Skeletal muscle satellite cell (primary cell): ENCODE measurements around the gene MADD.

Source experiments
- H3K27me3 ChIP-seq: 2 replicates; pipeline ENCODE4 v1.7.0; 2013; ENCODE audit warnings: low read length; ENCODE audit not compliant: control insufficient read depth, insufficient read depth
- H3K36me3 ChIP-seq: 2 replicates; pipeline ENCODE4 v1.7.0; 2013; ENCODE audit warnings: mild to moderate bottlenecking, control low read depth, low read length; ENCODE audit not compliant: insufficient read depth
- H3K4me1 ChIP-seq: 2 replicates; pipeline ENCODE4 v1.7.0; 2013; ENCODE audit warnings: low read length; ENCODE audit not compliant: control insufficient read depth, insufficient read depth
- H3K4me2 ChIP-seq: 2 replicates; pipeline ENCODE4 v1.7.0; 2013; ENCODE audit warnings: mild to moderate bottlenecking, low read length
- H3K4me3 ChIP-seq: 2 replicates; pipeline ENCODE4 v1.7.0; 2013; ENCODE audit warnings: low read length
- H3K9ac ChIP-seq: 2 replicates; pipeline ENCODE4 v1.7.0; 2013; ENCODE audit warnings: mild to moderate bottlenecking, low read depth, low read length, moderate library complexity
- H3K9me3 ChIP-seq: replicated peaks from 2 replicates; pipeline ENCODE4 v1.7.0; 2013; ENCODE audit warnings: mild to moderate bottlenecking, control low read depth, low read length

MADD gene

DNA sequence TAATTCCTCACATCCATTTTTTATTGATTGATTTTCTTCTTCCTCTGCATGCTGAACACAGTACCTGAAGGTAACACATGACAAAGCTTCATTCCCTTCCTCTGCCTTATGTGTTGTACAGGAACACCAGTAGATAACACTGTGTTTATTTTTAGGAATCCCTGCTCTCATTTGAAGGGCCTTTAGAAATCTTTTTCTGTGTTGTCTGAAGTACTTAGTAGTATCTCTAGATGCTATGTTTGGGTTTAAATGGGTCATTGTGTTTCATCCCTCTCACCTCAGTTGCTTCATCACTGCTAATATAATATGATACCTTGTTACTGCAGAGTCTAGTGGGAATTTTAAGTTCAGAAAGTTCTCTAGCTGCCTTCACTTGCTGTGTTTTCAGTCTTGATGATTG lies 10.2 kb downstream of the MADD start:
- Histone ChIP-seq H3K27me3 (no peaks in the 10 kb centered on the region), H3K4me2 (no peak overlapping the region), H3K4me3 (no peak overlapping the region), H3K36me3 (peaks cover 69% of the 10 kb centered on the region), H3K9me3 (no peaks in the 10 kb centered on the region), H3K9ac (no peak overlapping the region), H3K4me1 (no peaks in the 10 kb centered on the region)

DNA sequence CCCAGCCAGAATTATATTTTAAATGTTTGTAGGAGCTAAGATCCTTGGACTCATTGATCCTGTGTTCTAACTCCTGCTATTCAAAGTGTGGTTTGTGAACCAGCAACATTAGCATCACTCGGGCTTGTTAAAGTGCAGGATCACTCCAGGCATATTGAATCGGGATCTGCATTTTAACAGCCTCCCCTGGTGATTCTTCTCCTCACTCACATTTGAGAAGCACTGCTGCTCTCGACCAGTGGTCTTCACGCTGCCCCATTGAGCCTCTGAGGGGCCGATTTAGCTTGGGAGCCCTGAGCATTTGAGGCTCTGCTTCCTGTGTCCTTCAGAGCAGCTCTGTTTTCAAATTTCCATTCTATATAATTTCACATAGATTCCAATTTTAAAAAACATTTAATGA lies 10.9 kb downstream of the MADD start:
- Histone ChIP-seq H3K4me3 (no peak overlapping the region), H3K4me2 (no peak overlapping the region), H3K27me3 (no peaks in the 10 kb centered on the region), H3K36me3 (peaks cover 70% of the 10 kb centered on the region), H3K9me3 (no peaks in the 10 kb centered on the region), H3K9ac (no peak overlapping the region), H3K4me1 (no peaks in the 10 kb centered on the region)

DNA sequence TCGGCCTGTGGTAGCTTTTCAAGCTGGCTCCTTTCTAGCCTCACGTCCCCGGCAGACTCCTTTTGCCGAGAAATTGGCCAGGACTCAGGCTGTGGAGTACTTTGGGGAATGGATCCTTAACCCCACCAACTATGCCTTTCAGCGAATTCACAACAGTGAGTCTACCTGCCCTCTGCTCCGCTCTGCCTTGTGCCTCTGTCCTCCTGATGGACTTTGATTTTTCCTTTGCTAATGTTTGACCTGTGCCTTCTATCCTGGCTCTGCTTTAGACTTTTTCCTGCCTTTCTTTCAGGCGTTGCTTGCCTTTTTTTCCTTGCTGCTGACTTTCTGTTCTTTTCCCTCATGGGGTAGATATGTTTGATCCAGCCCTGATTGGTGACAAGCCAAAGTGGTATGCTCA lies 12.5 kb downstream of the MADD start:
- H3K4me2 ChIP-seq = no peak overlapping the region
- H3K4me1 ChIP-seq = no peaks in the 10 kb centered on the region
- no peaks in the 10 kb centered on the region for H3K9me3 ChIP-seq
- no peak overlapping the region for H3K4me3 ChIP-seq
- no peak overlapping the region for H3K9ac ChIP-seq
- no peaks in the 10 kb centered on the region for H3K27me3 ChIP-seq
- H3K36me3 ChIP-seq = peaks cover 66% of the 10 kb centered on the region

DNA sequence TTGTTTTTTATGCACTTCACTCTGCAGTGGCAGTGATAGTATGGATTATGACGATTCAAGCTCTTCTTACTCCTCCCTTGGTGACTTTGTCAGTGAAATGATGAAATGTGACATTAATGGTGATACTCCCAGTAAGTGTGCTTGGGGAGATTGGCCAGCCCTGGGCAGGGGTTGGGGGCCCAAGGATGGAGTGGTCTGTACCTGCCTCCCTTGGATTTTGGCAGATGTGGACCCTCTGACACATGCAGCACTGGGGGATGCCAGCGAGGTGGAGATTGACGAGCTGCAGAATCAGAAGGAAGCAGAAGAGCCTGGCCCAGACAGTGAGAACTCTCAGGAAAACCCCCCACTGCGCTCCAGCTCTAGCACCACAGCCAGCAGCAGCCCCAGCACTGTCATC lies 14.2 kb downstream of the MADD start:
- H3K36me3 ChIP-seq = peaks cover 67% of the 10 kb centered on the region
- H3K9ac ChIP-seq = no peak overlapping the region
- no peaks in the 10 kb centered on the region for H3K9me3 ChIP-seq
- H3K4me3 ChIP-seq = no peak overlapping the region
- no peak overlapping the region for H3K4me2 ChIP-seq
- H3K27me3 ChIP-seq = no peaks in the 10 kb centered on the region
- H3K4me1 ChIP-seq = no peaks in the 10 kb centered on the region

DNA sequence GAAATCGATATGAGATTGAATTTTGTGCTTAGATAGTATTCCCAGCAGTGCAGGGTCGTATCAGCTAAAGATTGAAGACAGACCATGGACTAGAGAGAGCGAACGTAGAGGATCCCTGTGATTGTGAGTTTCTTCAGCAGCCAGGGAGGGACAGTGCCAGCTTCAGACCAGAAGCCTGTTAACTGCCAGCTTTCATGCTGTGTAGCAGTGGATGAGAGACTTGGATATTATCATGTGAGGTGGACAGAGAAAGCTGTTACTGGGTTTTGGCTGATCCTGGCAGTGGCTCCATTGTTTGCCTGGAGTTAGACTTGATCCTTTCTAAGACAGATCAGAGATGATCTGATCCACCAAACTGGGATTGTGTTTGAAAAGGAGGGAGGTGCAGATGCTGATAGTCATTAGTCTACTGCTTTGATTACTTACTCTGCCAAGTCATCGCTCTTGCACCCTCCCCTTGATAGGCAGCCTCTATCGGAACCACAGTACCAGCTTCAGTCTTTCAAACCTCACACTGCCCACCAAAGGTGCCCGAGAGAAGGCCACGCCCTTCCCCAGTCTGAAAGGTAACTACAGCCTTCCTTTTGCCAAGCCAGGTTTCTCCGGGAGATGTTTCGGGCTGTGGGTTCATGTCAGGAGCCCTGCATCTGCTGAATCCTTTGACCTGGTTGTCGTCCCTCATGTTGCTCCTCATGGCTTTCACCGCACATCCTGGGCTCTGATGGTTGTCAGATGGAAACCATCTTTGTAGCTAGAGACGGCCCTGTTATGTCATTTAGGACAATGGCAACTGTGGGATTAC lies 16.2 kb downstream of the MADD start:
- Histone ChIP-seq H3K4me3 (no peak overlapping the region), H3K4me2 (no peak overlapping the region), H3K36me3 (peaks cover 76% of the 10 kb centered on the region), H3K9me3 (no peaks in the 10 kb centered on the region), H3K27me3 (no peaks in the 10 kb centered on the region), H3K9ac (no peak overlapping the region), H3K4me1 (no peaks in the 10 kb centered on the region)

DNA sequence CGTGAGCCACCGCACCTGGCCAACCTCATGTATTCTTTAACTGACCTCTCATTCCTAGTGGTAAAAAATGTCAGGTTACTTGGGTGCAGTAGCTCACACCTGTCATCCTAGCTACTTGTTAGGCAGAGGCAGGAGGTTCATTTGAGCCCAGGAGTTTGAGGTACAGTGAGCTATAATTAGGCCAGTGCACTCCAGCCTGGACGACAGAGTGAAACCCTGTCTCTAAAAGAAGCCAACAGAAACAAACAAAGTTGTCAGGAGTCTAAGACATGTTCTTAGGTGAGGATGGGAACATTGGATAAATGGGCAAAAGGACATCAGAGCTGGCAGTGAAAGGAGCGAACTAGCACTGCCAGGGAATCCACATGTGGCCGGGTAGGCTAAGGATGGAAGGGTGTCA lies 18.1 kb downstream of the MADD start:
- H3K36me3 ChIP-seq = peaks cover 82% of the 10 kb centered on the region
- no peak overlapping the region for H3K4me2 ChIP-seq
- no peaks in the 10 kb centered on the region for H3K9me3 ChIP-seq
- no peaks in the 10 kb centered on the region for H3K4me1 ChIP-seq
- H3K9ac ChIP-seq = no peak overlapping the region
- H3K4me3 ChIP-seq = no peak overlapping the region
- no peaks in the 10 kb centered on the region for H3K27me3 ChIP-seq

DNA sequence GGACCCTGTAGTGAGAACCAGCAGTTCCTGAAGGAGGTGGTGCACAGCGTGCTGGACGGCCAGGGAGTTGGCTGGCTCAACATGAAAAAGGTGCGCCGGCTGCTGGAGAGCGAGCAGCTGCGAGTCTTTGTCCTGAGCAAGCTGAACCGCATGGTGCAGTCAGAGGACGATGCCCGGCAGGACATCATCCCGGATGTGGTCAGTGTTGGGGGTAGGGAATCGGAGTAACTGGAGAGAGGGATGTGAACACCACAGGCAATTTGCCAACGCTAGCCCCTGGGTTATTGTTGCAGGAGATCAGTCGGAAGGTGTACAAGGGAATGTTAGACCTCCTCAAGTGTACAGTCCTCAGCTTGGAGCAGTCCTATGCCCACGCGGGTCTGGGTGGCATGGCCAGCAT lies 19.9 kb downstream of the MADD start:
- H3K4me2 ChIP-seq = no peak overlapping the region

DNA sequence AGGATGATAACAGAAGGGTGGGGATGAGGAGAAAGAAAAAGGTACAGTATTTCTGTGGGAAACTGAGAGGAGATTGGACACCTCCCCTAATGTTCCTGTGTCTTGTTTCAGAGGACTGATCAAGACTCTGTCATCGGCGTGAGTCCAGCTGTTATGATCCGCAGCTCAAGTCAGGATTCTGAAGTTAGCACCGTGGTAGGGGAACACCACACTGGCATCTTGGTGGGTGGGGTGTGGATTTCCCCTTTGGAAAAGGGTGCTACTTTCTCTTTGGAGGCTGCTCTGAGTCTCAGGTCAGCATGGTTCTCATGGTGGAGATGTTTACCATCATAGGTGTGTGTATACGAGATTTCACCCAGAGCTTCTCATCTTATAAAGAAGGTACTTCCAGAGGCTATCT lies 25.5 kb downstream of the MADD start:
- Histone ChIP-seq H3K4me3 (no peak overlapping the region), H3K36me3 (peaks cover 70% of the 10 kb centered on the region), H3K9me3 (no peaks in the 10 kb centered on the region), H3K27me3 (no peaks in the 10 kb centered on the region), H3K4me1 (no peaks in the 10 kb centered on the region), H3K9ac (no peak overlapping the region), H3K4me2 (no peak overlapping the region)

More for the DNA sequence above, 19.9 kb downstream of the MADD start:
- H3K4me1 ChIP-seq = no peaks in the 10 kb centered on the region
- H3K9ac ChIP-seq = no peak overlapping the region
- H3K27me3 ChIP-seq = no peaks in the 10 kb centered on the region
- H3K4me3 ChIP-seq = no peak overlapping the region
- no peaks in the 10 kb centered on the region for H3K9me3 ChIP-seq
- H3K36me3 ChIP-seq = peaks cover 80% of the 10 kb centered on the region

DNA sequence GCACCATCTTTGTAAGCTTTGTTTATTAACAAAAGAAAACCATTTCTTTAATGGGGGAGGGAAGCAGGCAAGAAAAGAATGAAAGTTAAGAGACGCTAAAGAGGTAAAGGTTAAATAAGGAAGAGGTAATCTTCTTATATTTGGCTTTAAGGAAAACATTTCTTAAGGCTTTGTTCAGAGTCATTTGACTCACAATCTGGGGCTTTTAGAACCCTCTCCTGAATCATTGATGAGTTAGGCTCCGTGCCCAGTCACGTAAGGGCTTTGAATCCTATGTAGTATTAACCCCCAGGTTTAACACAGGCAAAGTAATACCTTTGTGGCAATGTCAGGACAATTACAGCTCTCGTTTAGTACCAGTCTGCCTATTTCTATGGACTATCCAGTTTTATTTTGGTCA lies 26.1 kb downstream of the MADD start:
- H3K4me2 ChIP-seq = no peak overlapping the region
- no peaks in the 10 kb centered on the region for H3K27me3 ChIP-seq
- H3K4me1 ChIP-seq = no peaks in the 10 kb centered on the region
- H3K9me3 ChIP-seq = no peaks in the 10 kb centered on the region
- H3K36me3 ChIP-seq = peaks cover 64% of the 10 kb centered on the region
- H3K9ac ChIP-seq = no peak overlapping the region
- no peak overlapping the region for H3K4me3 ChIP-seq

DNA sequence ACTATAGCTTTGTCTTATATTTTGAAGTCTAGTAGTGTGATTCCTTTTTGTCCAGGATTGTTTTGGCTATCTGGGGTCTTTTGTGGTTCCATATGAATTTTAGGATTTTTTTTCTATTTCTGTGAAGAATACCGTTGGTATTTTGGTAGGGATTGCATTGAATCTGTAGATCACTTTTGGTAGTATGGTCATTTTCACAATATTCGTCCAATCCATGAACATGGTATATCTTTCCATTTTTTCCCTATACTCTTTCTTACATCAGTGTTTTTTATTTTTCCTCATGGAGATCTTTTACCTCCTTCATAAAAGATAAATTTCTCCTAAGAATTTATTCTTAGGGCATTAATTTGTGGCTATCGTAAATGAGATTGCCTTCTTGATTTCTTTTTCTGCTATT lies 29.1 kb downstream of the MADD start:
- Histone ChIP-seq H3K4me2 (no peak overlapping the region), H3K9me3 (no peaks in the 10 kb centered on the region), H3K36me3 (peaks cover 50% of the 10 kb centered on the region), H3K27me3 (no peaks in the 10 kb centered on the region), H3K4me1 (no peaks in the 10 kb centered on the region), H3K9ac (no peak overlapping the region), H3K4me3 (no peak overlapping the region)

DNA sequence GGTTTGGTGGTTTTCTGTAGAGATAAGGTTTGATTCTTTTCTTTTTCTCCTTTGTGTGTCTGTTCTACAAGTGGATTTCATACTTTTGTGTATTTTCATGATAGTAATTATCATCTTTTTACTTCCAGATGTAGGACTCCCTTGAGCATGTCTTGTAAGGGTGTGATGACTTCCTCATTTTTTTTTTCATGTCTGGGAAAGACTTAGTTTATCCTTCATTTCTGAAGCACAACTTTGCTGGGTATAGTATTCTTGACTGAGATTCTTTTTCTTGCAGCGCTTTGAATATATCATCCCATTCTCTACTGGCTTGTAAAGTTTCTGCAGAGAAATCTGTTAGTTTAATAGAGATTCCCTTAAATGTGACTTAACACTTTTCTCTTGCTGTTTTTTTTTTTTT lies 32.9 kb downstream of the MADD start:
- no peaks in the 10 kb centered on the region for H3K4me1 ChIP-seq
- H3K9me3 ChIP-seq = no peaks in the 10 kb centered on the region
- H3K4me3 ChIP-seq = no peak overlapping the region
- no peak overlapping the region for H3K9ac ChIP-seq
- H3K27me3 ChIP-seq = no peaks in the 10 kb centered on the region
- H3K36me3 ChIP-seq = peaks cover 45% of the 10 kb centered on the region
- H3K4me2 ChIP-seq = no peak overlapping the region

DNA sequence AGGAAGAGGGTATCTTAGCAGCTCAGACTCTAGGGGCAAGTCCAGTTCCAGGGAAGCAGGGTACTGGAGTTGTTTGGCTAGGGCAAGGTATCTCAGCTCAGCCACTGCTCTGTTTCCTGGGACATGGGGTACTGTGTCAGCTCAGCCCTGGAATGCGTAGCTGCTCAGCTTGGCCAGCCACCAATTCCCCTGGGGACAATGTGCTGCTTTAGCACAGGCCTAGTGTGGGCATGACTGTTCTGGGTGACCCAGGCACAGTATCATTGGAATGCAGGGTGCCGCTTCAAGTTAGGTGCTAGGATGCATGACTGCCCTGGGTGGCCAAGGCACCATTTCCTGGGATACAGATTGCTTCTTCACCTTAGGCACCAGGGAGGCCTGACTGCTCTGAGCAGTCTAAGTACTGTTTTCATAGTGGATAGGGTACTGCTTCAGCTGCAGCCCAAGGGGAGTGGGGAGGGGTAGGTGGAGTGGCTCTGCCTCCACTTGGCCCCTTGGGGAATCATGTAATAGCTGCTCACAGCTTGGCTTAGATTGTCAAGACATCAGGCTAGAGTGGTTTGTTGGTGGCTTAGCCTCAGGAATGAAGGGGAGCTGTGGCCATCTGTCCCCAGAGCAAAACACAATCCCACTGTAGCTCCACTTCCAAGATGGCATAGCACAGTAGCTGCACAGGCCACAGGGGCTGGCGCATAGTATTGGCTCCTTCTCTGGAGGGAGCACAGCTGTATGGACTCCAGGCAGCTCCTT lies 36.0 kb downstream of the MADD start:
- no peaks in the 10 kb centered on the region for H3K4me1 ChIP-seq
- H3K36me3 ChIP-seq = peaks cover 49% of the 10 kb centered on the region
- no peak overlapping the region for H3K9ac ChIP-seq
- H3K27me3 ChIP-seq = no peaks in the 10 kb centered on the region
- no peak overlapping the region for H3K4me3 ChIP-seq
- no peak overlapping the region for H3K4me2 ChIP-seq
- H3K9me3 ChIP-seq = no peaks in the 10 kb centered on the region
